ENCODE measurements around the gene PLB1.
"Not testable (repeated sequence)": the region's sequence is repeated elsewhere in the genome, so short reads cannot be mapped to it uniquely, and the experiment has no call there.

PLB1 gene

DNA sequence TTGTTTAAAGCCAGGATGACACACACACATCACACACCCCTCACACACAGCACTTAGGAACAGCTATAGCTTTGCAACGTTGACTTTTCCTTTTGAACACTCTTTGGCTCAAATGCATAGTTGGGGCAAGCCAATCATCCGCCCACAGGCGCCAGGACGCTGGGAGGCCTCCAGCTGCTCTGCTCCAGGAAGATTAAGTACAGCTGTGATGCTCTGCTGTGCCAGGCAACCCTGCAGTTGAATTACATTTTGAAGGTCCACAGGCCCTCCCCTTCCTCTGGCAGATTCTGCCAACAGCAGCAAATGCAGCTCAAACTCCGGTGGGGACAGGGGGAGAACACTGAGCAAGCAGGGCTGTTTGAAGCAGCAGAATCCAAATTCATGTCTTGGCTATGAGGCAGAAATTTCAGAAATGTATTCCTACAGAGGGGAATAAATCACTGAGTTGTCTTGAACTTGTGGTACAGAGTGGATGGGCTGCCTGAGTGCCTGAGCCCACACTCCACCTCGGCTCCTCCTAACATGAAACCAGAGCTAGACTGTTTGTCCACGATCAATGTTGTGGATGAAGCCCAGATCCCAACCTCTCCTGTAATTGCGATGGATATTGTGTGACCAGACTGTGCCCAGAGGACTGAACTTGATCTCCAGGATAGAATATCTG is 169.3 kb downstream of the PLB1 start:
- no peak for TF ChIP-seq MYC (IDR thresholded peaks at IDR 0.05; ENCODE audit: low read depth, low read length)
- H3K4me3 ChIP-seq (ENCODE audit: low read depth, low read length) = no peak overlapping the region
- DNase-seq (ENCODE audit: low read depth) = no peak

DNA sequence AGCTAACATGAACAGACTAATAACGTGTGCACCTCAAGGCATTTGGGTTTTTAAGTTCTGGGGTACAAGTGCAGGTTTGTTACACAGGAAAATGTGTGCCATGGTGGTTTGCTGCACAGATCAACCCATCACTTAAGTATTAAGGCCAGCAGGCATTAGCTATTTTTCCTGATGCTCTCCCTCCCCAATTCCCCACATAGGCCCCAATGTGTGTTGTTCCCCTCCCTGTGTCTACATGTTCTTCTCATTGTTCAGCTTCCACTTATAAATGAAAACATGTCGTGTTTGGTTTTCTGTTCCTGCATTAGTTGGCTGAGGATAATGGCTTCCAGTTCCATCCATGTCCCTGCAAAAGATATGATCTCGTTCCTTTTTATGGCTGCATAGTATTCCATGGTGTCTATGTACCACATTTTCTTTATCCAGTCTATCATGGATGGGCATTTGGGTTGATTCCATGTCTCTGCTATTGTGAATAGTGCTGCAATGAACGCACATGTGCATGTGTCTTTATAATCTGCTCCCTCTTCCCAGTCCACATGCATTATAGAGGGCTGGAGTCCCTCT is 170.0 kb downstream of the PLB1 start:
- not testable (repeated sequence) for H3K4me3 ChIP-seq (ENCODE audit: low read depth, low read length); DNase-seq (ENCODE audit: low read depth)

DNA sequence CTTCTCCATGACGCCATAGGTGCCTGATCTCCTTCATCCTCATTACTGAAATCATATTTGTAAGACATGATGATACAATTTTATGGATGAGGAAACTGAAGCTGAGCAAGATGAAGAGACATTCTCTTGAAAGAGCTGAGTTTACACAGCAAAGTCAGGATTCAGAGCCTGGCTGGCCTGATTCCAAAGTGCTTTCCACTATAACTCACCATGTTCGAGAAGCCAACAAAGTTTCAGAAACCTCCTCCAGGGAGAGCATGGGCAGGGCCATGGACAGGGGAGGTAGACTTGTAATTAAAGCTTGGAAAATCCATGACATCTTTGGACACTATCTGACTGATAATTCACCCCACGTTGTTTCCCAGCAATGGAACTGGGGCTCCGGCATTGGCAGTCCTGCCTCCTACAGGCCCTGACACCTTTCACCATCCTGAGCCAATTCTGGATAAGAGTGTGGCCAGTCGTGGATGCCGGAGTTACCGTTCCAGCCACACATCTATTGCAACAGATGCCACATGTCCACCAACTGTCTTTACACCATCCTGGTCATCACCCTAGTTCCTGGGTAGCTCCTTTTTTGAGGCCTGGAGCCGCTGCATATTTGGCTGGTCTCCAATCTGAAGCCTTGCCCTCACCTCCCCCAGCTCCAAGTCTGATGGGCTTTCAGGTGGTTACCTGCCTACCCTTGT is 170.8 kb downstream of the PLB1 start:
- TF ChIP-seq MYC (IDR thresholded peaks at IDR 0.05; ENCODE audit: low read depth, low read length) = no peak
- no peak for TF ChIP-seq POLR2A (IDR thresholded peaks at IDR 0.05; ENCODE audit: extremely low read depth, insufficient read length)
- TF ChIP-seq, protein P1, sequence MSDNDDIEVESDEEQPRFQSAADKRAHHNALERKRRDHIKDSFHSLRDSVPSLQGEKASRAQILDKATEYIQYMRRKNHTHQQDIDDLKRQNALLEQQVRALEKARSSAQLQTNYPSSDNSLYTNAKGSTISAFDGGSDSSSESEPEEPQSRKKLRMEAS (IDR thresholded peaks at IDR 0.05; ENCODE audit: low read depth, low read length) = no peak
- TF ChIP-seq, protein P2, sequence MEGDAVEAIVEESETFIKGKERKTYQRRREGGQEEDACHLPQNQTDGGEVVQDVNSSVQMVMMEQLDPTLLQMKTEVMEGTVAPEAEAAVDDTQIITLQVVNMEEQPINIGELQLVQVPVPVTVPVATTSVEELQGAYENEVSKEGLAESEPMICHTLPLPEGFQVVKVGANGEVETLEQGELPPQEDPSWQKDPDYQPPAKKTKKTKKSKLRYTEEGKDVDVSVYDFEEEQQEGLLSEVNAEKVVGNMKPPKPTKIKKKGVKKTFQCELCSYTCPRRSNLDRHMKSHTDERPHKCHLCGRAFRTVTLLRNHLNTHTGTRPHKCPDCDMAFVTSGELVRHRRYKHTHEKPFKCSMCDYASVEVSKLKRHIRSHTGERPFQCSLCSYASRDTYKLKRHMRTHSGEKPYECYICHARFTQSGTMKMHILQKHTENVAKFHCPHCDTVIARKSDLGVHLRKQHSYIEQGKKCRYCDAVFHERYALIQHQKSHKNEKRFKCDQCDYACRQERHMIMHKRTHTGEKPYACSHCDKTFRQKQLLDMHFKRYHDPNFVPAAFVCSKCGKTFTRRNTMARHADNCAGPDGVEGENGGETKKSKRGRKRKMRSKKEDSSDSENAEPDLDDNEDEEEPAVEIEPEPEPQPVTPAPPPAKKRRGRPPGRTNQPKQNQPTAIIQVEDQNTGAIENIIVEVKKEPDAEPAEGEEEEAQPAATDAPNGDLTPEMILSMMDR (IDR thresholded peaks at IDR 0.05; ENCODE audit: low read depth, low read length) = no peak
- H3K4me3 ChIP-seq (ENCODE audit: low read depth, low read length) = no peak overlapping the region
- DNase-seq (ENCODE audit: low read depth) = no peak

DNA sequence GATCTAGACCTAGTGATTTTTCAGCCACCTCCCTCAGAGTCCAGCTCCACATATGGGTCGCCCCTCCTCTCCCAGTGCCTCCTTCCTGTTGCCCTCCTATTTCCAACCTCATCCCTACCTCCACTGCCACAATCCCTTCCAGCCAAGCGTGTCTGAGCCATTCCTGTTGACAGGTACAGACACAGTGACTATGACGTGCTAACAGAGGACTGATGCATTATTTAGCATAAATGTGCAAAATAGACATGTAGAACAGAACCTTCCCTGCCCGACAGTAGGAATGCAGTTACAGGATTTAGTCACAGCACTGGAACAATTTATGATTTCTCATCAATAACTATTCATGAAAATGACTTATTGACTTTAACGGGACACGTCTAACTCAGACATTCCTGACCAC is 171.4 kb downstream of the PLB1 start:
- no peak overlapping the region for H3K4me3 ChIP-seq (ENCODE audit: low read depth, low read length)
- no peak for DNase-seq (ENCODE audit: low read depth)
- no peak for TF ChIP-seq POLR2A (IDR thresholded peaks at IDR 0.05; ENCODE audit: extremely low read depth, insufficient read length)
- no peak for TF ChIP-seq MYC (IDR thresholded peaks at IDR 0.05; ENCODE audit: low read depth, low read length)
- TF ChIP-seq, protein P2 (IDR thresholded peaks at IDR 0.05; ENCODE audit: low read depth, low read length) = no peak
- TF ChIP-seq, protein P1 (IDR thresholded peaks at IDR 0.05; ENCODE audit: low read depth, low read length) = no peak

DNA sequence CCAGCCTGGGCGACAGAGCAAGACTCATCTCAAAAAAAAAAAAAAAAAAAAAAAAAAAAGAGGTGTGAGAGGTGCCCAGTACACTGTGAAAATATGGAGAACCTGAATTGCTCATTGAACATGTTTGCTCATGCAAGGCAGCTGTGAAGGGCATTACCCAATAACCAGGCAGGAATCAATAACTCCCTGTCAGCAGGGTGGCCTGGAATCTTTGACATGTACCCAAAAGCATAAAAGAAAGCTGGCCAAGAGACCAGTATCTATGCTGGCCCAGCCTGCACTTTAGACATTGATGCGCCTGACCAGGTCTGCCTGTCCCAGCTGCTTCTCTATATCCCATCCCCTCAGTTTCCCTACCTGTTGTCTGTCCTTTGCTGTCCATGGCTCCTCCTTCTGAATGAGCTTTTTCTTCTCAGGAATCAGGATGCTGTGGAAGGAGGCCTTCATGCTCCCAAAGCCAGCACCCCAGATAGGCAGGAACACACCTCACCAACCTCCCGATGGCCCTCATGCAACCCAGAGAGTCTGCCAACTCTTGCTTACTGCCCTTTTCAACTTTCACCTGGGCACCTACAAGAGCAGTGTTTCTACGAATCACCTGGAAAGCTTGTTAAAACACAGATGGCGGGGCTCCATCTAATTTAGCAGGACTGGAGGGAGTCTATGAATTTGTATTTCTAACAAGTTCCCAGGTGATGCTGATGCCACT is 172.4 kb downstream of the PLB1 start:
- TF ChIP-seq MYC (IDR thresholded peaks at IDR 0.05; ENCODE audit: low read depth, low read length) (no peak), POLR2A (IDR thresholded peaks at IDR 0.05; ENCODE audit: extremely low read depth, insufficient read length) (no peak)
- TF ChIP-seq, protein P1 (IDR thresholded peaks at IDR 0.05; ENCODE audit: low read depth, low read length) = no peak

DNA sequence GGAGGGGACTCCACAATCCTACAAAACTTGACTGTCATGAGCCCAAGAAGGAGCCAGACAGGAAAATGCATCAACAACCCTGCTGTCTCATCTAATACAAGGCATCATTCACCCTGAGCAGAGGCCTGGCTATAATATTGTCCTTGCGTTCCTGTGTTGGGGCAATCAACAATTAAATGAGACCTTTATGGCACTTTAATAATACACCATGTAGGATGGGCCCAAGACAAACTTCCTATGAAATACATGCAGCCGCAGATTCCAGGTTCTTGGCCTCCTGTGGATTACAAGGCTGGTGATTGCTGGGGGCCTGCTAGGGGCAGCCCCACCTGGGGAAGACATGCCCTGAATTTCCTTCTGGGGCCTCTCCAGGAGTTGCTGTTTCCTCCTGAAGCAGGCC is 173.0 kb downstream of the PLB1 start:
- TF ChIP-seq MYC (IDR thresholded peaks at IDR 0.05; ENCODE audit: low read depth, low read length) = no peak
- TF ChIP-seq, protein P1 (IDR thresholded peaks at IDR 0.05; ENCODE audit: low read depth, low read length) = no peak
- no peak for TF ChIP-seq POLR2A (IDR thresholded peaks at IDR 0.05; ENCODE audit: extremely low read depth, insufficient read length)
- TF ChIP-seq, protein P2 (IDR thresholded peaks at IDR 0.05; ENCODE audit: low read depth, low read length) = no peak
- no peak for DNase-seq (ENCODE audit: low read depth)
- no peak overlapping the region for H3K4me3 ChIP-seq (ENCODE audit: low read depth, low read length)

More for the DNA sequence above, 172.4 kb downstream of the PLB1 start:
- no peak for DNase-seq (ENCODE audit: low read depth)
- H3K4me3 ChIP-seq (ENCODE audit: low read depth, low read length) = no peak overlapping the region

DNA sequence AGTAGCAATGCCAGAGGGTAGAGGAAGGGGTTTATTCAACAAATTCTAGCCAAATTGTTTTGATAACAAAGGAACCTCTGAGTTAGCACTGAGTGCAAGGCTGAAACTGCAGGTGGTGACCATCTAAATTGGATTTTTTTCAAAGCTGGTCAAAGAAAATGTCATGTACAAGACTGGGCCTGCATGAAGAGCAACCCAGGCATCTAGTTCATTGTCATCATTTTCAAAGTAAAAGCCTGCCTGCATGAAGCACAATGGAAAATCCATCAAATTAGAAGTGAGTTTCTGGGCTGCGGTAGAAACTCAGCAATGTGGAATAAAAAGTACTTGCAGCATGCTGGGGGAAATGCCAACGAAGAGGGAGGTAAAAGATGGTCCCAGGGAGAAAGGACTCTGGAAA is 175.0 kb downstream of the PLB1 start:
- TF ChIP-seq, protein P1 (IDR thresholded peaks at IDR 0.05; ENCODE audit: low read depth, low read length) = no peak
- TF ChIP-seq, protein P2 (IDR thresholded peaks at IDR 0.05; ENCODE audit: low read depth, low read length) = no peak
- TF ChIP-seq POLR2A (IDR thresholded peaks at IDR 0.05; ENCODE audit: extremely low read depth, insufficient read length) (no peak), MYC (IDR thresholded peaks at IDR 0.05; ENCODE audit: low read depth, low read length) (no peak)
- DNase-seq (ENCODE audit: low read depth) = no peak
- H3K4me3 ChIP-seq (ENCODE audit: low read depth, low read length) = no peak overlapping the region
